Thyroid gland (tissue), 4 donors: ENCODE results near the gene SCN10A.

Source experiments
- POLR2A ChIP-seq, 2 donors: fragments of 450-650 bp; IDR thresholded peaks; one replicate each; pipeline ENCODE4 v1.6.1; 2017; ENCODE audit warnings: antibody characterized with exemption in 2 of 2, mild to moderate bottlenecking in 2 of 2, moderate library complexity in 1 of 2
- TF ChIP-seq, protein P1 (sequence below), 6 experiments: fragments of 200-600 bp in 3 of 6; fragments of 450-650 bp in 3 of 6; sonication (generic) in 3 of 6; IDR thresholded peaks; one replicate each; pipeline ENCODE4 v1.5.1; 2016 to 2019; ENCODE audit warnings: antibody characterized with exemption in 6 of 6, mild to moderate bottlenecking in 2 of 6, inconsistent platforms in 1 of 6, moderate library complexity in 1 of 6

DNA sequence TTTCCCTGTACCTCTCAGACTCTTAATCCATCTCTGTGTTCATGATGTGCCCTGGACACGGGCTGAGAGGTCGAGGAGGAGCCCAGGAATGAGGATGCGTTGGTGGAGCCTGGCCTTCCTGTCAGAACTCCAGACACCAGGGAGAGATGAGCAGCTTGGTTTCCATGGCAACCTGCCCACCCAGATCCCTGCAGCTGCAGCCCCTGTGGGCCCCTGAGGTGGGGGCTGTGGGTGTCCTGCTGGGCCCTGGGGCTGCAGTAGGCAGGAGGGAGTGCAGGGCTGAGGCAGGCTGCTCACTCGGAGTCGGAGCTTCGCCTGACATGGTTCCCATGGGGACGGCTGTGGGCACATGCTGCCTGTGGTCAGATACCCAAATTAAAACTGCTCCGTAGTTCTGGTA lies 7.7 kb upstream of the SCN10A start:
- TF ChIP-seq, protein P1, sequence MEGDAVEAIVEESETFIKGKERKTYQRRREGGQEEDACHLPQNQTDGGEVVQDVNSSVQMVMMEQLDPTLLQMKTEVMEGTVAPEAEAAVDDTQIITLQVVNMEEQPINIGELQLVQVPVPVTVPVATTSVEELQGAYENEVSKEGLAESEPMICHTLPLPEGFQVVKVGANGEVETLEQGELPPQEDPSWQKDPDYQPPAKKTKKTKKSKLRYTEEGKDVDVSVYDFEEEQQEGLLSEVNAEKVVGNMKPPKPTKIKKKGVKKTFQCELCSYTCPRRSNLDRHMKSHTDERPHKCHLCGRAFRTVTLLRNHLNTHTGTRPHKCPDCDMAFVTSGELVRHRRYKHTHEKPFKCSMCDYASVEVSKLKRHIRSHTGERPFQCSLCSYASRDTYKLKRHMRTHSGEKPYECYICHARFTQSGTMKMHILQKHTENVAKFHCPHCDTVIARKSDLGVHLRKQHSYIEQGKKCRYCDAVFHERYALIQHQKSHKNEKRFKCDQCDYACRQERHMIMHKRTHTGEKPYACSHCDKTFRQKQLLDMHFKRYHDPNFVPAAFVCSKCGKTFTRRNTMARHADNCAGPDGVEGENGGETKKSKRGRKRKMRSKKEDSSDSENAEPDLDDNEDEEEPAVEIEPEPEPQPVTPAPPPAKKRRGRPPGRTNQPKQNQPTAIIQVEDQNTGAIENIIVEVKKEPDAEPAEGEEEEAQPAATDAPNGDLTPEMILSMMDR (IDR thresholded peaks at IDR 0.05): no peak
- TF ChIP-seq POLR2A (IDR thresholded peaks at IDR 0.05): no peak
